ENCODE data around the gene DLK2. TPM values are rescaled to one million over a fixed set of nuclear protein-coding genes. Genes with fewer than 3 reads are reported as not detected.

The DLK2 gene
- total and polyA plus RNA-seq, 2 of the 13 experiments (the other 11 are each of a cell fraction or from before 2014, with no cell fraction given), result 1.2 to 3.8 TPM

GRCh38 chr6:43493833-43494232 lies 38.5 kb upstream of the DLK2 start:
- no peaks in the 10 kb centered on the region for H4K20me1 ChIP-seq (ENCODE audit: insufficient read depth, low read length)
- no TSS peak for BruUV-seq (replicated peaks)
- H2AFZ ChIP-seq (ENCODE audit: low read length), result no peak overlapping the region
- FAIRE-seq (peak; percentile 83), DNase-seq (ENCODE audit: low spot score) (peak; percentile 89), ATAC-seq (peak; percentile 69)
- intact Hi-C loops (cut with micrococcal nuclease; ENCODE audit: unreplicated experiment), result loop anchor here (5.0 to 10.0 kb wide), 2 partner anchors 59 to 232 kb away; no protein-coding TSS in a partner anchor
- H3K79me2 ChIP-seq (ENCODE audit: insufficient read depth, low read length), result peaks cover 50% of the 10 kb centered on the region
- no peaks in the 10 kb centered on the region for H3K27me3 ChIP-seq (ENCODE audit: control insufficient read depth in 1 of 2, insufficient read depth in 2 of 2, low read length in 2 of 2)
- H3K4me3 ChIP-seq (replicated peaks in 1 of 3; ENCODE audit: insufficient read depth in 1 of 3, low read depth in 2 of 3, low read length in 3 of 3), result 0 out of 6 replicates have a peak overlapping the region, but pooled peaks of 1 of the 3 experiments have one; percentile 30
- H3K4me1 ChIP-seq (ENCODE audit: insufficient read depth, low read length), result peaks cover 8% of the 10 kb centered on the region
- POLR2A ChIA-PET, result interaction anchor here (1.1 to 6.4 kb wide), 9 partner anchors 9 to 319 kb away, joined by 3 to 141 read pairs (median 6); partner anchors contain the start of genes ABCC10, DLK2, LRRC73 and TJAP1
- 12% methylated on average over 7 of the region's 7 CpGs for WGBS (ENCODE audit: low lambda C conversion rate)
- no peak overlapping the region for H3K27ac ChIP-seq (ENCODE audit: extremely low read length, insufficient read depth, low read length)
- no peaks in the 10 kb centered on the region for H3K9me3 ChIP-seq (ENCODE audit: low read length)
- peak overlapping the region; percentile 50 for H3K4me2 ChIP-seq (ENCODE audit: low read depth, low read length)
- CTCF ChIA-PET (ENCODE audit: low intra/inter-chr PET ratio, low total read pairs), result no interaction called here
- H3K9ac ChIP-seq (ENCODE audit: insufficient read depth, low read depth, low read length), result peak overlapping the region; percentile 16; the same call in 1 of the 2 replicates
- in situ Hi-C loops (cut with HindIII; ENCODE audit: extremely low pct_ligation_motif_present, low pct_unique_long_range_greater_than_20kb), result loop anchor here (5.0 kb wide), 1 partner anchor 37 kb away; the partner anchor contains the start of gene DLK2
- H3K36me3 ChIP-seq (replicated peaks in 1 of 2; ENCODE audit: control insufficient read depth in 1 of 2, insufficient read depth in 2 of 2, low read length in 2 of 2), result peaks cover 12% of the 10 kb centered on the region in 2 experiments
- TF ChIP-seq TRAFD1 (CRISPR knock-in tag; IDR thresholded peaks at IDR 0.05; ENCODE audit: borderline replicate concordance) (no peak), ZNF124 (CRISPR knock-in tag; IDR thresholded peaks at IDR 0.05) (0 out of 2 replicates have a peak, but pooled peaks have one; percentile 66), TOPORS (CRISPR knock-in tag; IDR thresholded peaks at IDR 0.05) (no peak), CBFB (CRISPR knock-in tag; IDR thresholded peaks at IDR 0.05) (no peak), JUN (CRISPR knock-in tag; IDR thresholded peaks at IDR 0.05) (no peak), CAMTA2 (CRISPR knock-in tag; IDR thresholded peaks at IDR 0.05; ENCODE audit: borderline replicate concordance) (no peak), RERE (CRISPR knock-in tag; IDR thresholded peaks at IDR 0.05; ENCODE audit: low read depth) (no peak), ZNF800 (CRISPR knock-in tag; IDR thresholded peaks at IDR 0.05) (peak; percentile 67; the same call in 1 of the 2 replicates), ZNF782 (CRISPR knock-in tag; IDR thresholded peaks at IDR 0.05; ENCODE audit: borderline replicate concordance) (0 out of 2 replicates have a peak, but pooled peaks have one; percentile 35), ZMYM2 (CRISPR knock-in tag; IDR thresholded peaks at IDR 0.05) (no peak)
- TF ChIP-seq, protein P1, sequence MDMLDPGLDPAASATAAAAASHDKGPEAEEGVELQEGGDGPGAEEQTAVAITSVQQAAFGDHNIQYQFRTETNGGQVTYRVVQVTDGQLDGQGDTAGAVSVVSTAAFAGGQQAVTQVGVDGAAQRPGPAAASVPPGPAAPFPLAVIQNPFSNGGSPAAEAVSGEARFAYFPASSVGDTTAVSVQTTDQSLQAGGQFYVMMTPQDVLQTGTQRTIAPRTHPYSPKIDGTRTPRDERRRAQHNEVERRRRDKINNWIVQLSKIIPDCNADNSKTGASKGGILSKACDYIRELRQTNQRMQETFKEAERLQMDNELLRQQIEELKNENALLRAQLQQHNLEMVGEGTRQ (IDR thresholded peaks at IDR 0.05; ENCODE audit: low read depth, low read length), result no peak
- TF ChIP-seq, protein P1 (CRISPR knock-in tag; IDR thresholded peaks at IDR 0.05; ENCODE audit: borderline replicate concordance), result no peak
